Bone marrow (tissue), 2 donors: ENCODE data around the gene TMUB1.

Experiments used
- DNase-seq, 2 donors: peaks; one replicate each; lab custom pipeline; 2025; lab: John Stamatoyannopoulos, UW

Gene TMUB1

DNA sequence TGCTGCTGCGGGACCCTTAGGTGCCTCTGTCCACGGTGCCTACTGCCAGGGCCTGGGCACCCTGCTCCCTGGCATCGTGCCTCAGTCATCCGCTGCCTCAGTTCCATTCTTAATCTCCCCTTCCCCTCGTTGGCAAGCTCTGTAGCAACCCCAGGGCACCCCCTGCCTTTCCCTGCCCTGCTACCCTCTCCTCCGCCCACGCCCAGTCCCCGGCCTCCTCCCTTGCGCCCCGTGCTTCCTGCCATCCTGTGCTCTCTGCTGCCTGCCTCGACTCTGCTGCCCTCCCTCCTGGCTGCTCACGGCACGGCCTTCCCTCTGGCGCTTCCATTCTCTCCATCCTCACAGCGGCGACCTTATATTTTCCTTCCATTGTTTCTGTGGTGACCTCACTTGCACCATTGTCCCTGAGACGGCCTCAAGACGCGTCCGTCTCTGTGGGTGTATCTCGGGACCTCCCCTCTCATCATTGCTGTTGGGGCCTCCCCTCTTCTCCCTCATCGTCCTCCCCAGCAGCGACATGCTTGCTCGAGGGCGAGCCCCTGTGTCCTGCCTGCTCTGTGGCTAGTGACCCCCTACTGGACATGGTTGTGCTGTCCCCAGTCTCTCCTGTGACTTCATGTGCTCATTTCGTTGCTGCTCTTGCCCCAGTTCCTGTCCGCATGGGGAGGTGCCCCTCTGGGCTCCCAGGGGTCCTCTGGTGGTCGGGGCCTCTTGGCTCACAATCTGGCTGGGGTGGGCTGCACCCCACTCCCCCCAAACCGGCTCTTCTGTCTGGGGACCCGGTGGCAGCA is 38.3 kb upstream of the TMUB1 start:
- DNase-seq = no peak

DNA sequence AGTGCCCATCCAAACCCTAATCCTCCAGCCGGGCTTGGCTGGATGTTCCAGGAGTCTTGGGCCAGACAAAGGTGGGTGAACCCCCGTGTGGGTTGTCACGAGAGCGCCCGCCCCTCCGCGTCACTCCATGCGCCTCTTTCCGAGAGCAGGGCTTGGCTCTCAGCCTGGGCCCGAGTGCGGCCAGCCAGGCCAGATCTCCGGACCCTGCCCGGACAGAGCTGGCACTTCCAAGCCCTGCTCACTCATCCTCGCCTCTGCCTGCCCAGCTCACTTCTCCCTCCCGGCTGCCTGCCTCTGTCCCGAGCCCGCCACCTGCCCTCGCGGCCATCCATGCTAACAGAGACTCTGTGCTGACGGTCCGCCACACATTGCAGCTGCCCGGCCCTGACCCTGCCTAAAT is 37.6 kb upstream of the TMUB1 start:
- DNase-seq = no peak

DNA sequence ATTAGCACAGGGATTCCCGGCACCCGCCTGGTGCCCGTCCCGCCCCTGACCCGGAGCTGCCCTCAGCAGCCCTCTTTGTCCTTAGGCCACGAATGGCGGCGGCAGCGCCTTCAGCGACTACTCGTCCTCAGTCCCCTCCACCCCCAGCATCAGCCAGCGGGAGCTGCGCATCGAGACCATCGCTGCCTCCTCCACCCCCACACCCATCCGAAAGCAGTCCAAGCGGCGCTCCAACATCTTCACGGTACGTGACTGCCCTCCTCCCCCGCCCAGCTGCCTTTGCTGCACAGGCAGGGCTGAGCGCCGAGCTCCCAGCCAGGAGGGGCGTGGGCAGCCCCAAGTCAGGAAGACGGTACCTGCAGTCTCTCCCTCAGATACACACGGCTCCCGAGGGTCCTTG is 36.6 kb upstream of the TMUB1 start:
- no peak for DNase-seq

DNA sequence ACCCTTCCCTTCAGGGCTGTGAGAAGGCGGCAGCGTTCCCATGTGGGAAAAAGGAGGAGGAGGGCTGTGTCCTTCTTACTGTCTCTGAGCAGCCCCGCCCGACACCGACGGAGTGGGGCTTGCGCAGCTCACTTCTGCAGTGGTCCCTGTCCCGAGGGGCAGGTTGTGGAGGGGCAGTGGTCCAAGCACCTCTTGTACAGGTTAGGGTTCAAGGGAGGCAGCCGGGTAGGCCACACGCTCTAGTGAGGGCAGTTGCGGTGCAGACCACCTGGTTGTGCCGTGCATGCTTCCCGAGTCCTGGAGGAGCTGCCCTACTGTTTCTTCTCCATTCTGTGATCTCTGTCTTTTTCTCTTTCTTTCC is 35.7 kb upstream of the TMUB1 start:
- DNase-seq = no peak

DNA sequence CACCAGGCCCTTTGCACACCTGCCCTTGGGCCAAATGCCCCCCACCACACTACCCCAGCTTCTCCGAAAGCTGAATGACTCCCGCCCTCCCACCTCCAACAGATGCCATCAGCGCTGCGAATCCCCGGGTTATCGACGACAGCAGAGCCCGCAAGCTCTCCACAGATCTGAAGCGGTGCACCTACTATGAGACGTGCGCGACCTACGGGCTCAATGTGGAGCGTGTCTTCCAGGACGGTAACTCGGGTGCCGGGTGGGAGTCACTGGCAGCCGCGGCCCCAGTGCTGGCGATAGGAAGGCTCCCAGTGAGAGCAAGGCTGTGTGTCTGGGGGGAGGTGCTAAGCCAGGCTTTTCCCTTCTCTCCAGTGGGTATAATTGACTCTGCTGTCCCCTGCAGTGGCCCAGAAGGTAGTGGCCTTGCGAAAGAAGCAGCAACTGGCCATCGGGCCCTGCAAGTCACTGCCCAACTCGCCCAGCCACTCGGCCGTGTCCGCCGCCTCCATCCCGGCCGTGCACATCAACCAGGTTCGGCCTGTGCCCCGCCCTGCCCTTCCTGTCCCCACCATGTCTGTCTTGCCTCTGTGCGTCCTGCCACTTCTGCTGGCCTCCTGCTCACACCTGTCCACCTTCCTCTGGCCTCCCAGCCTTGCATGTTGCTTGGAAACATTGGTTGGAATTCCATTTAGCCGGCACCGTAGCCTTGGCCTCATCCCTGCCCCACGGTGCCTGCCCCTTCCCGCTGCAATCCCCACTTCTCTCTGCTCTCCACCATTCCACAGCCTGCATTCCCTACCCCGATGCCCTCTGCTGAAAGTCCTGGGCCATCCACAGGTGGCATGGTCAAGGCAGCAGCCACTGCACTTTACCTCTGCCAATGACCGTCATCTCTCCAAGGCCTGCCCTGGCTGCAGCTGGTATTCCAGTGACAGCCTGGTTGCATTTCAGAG is 35.1 kb upstream of the TMUB1 start:
- DNase-seq = no peak

DNA sequence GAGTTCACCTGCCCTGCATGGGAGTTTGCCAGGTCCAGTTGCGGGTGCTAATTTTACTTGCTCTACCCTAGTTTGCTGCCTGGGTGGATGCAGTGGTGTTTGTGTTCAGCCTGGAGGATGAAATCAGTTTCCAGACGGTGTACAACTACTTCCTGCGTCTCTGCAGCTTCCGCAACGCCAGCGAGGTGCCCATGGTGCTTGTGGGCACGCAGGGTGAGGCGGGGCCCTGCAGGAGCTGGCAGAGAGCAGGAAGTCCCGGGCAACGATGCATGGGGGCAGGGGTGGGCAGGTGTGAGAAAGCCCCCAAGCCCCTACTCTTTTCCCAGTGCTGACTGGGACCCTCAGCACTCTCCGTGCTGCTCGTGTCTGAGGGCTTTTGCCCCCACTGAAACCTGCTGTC is 34.3 kb upstream of the TMUB1 start:
- DNase-seq = no peak

DNA sequence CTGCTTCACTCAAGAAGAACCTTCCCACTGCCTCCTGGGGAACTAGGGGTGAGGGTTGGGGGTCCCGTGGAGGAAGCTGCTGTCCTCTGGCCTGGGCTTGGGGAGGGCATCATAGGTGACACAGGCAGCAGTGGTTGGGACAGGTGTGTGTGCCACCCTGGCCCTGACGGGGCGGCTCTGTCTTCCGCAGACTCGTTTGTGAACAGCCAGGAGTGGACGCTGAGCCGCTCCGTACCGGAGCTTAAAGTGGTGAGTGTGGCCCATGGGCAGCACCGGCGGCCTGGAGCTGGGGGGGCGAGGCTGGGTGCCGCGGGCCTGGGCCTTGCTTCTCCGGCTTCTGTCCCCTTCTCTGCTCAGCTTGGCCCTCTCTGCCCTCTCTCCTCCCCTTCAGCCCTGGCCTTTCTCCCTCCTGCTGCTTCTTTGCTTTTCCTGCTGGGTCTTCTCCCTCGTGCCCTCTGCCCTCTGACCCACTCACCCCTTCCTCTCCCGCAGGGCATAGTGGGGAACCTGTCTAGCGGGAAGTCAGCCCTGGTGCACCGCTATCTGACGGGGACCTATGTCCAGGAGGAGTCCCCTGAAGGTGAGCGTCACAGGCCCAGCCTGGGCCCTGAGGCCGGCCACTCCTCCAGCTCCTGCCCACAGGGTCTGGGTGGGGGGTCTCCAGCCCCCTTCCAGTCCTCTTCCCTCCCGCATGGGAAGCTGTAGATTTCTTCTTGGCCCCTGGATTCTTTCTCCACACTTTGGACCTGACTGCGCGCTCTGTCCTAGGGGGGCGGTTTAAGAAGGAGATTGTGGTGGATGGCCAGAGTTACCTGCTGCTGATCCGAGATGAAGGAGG is 33.5 kb upstream of the TMUB1 start:
- DNase-seq = no peak

DNA sequence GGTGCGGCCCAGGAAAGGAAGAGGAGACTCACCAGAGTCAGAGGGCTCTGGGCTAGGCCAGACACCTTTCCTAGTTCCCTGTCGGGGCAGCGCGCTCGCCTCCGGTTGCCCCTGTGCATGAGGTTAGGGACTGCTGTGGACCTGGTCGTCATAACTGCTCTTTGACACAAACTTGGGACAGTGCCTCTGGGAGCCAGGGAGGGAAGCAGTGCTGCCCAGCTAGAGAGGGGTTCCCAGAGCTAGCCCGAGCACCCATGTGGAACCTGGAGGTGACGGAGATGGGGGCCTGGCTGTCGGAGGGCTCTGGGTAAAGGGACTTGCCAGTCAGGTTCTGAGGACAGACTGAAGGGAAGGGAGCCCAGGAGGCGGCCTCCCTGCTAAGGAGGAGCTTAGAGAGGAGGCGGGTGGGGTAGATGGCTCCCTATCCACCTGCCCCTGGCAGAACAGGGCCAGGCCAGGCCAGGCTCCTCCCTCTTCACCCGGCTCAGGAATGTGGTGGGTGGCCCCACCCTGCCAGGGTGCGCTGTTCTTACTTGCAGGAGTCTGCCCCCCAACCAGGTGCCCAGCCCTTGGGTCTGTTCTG is 32.6 kb upstream of the TMUB1 start:
- no peak for DNase-seq

DNA sequence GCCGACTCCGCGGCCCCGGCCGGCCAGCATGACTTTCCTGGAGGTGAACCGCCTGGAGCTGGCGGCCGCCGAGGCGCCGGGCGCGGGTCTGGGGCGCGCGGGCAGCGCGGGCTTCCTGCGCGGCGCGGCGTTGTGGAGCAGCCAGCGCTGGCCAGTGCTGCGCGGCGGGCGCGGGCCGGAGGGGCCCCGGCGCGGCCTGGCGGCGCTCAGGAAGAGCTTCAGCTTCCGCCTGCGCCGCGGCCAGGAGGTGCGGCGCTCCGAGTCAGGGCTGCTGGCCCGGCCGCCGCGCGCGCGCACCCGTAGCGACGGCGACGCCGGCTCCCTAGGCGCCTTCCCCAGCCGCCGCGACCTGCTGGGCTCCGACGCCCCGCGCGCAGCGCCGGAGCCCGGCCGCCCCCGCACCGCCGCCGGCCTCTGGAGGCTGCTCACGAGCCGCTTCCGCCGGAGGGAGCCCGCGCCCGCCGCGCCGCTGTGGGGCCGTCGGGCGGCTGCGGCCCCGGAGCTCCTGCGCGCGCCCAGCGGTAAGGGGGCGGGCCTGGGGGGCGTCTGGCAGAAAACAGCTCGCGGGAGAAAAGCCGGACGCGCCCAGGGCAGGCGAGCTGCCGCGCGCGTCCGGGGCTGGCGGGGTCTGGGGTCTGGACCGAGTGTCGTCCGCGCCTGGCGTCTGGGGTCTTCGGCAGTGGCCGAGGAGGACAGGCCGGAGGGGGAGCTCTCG is 32.0 kb upstream of the TMUB1 start:
- no peak for DNase-seq

DNA sequence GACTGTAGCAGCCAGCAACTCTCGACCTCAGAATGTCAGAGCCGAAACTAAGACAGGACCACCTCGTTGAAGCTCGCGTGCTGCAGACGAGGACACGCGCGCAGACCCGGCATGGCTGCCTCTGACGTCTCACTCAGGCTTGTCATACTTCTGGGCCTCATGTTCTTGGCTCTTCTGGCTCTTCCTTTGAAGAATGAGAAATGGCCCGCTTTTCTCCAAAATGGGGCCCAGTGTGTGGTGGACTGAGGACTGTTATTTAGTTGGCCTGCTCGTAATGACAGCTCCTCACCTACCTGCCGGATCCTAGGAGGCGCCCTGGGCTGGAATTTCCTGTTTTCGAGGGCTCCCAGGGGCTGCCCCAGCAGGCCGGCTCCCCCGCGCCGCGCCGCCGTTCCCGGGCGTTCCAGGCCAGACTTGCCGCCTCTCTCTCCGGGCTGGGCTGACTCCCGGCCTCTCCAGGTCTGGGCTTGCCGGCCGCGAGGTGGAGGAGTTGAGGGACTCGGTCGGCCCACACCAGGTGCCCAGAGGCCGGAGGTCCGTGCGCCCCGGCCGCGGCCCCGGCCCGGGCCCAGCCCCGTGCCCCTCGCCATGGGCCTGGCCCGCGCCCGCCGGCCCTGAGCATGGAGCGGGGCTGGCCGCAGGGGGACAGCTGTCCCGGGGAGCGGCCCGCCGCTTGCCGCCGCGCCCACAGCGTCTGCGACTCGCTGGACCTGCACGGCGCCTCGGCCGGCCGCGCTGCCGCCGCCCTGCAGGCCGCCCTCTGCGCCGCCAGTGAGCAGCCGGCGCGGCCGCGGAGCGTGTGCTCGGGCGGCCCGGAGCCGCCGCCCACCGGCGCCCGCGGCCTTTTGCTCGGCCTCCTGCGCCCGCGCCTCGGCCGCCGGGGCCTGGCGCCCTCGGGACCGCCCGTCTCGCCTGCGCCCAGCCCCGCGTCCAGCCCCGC is 31.1 kb upstream of the TMUB1 start:
- no peak for DNase-seq

DNA sequence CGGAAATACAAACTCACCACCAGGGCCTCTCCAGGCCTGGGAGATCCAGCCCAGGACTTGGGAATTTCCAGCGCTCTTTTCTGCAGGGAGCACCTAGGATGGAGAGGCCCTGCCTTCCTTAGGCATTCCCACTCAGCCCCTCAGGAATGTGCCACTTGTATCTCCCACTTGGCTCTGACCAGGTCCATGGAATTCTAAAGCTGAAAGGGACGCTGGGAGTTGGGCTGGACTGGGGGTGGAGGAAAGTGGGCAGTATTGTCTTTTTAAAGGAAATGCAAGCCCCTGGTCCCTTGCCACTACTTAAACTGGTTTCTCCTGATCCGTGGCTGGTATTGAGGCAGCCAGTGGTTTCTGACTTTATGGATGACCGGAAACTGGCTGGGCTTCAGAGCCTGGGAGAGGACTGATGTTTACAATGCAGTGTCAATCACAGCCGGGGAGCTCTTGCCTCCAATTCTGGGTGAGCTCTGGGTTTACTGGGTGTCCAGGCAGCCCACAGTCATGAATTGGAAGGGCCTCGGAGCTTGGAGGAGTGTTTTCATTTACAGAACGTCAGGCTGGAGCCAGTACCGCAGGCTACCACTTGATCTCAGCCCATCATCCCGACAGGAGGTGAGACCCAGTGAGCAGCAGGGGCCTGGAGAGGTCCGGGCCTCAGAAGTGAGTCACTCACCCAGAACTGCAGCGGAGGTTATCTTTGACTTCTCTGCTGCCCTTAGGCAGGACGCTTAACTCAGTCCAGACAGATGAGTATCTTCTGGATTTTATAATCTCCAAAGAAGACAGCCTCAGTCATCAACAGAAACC is 30.3 kb upstream of the TMUB1 start:
- no peak for DNase-seq

DNA sequence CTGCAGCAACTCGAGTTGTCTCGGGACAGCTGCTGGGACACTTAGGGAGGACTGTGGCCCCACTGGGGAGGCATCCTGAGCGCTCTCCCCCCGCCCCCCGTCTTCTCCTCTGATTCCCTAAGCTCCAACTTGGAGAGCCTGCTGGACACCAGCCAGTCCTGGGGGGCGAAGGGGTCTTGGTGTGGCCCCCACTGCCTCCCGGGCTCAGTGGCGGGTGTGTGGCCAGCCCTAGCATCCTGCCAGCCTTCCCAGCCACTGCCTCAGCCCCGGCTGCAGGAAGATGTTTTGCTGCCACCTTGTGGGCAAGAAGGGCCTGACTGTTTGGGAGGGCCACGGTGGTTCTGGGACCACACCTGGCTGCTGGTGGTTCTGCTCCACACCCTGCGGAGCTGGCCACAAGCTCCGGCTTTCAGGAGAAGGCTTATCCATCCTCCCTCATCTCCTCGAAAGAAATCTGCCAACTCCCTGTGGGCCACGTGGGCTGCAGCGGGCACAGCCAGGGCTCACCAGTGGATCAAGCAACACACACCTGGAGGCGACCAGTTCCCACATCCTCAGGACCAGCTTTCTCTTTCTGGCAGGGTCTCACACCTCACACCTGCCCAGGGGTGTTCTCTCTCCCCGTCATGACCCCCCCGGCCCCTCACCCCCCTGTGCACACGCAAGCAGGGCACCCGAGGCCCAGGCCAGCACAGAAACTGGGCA is 27.8 kb upstream of the TMUB1 start:
- DNase-seq = peak; percentile 22 to 48

DNA sequence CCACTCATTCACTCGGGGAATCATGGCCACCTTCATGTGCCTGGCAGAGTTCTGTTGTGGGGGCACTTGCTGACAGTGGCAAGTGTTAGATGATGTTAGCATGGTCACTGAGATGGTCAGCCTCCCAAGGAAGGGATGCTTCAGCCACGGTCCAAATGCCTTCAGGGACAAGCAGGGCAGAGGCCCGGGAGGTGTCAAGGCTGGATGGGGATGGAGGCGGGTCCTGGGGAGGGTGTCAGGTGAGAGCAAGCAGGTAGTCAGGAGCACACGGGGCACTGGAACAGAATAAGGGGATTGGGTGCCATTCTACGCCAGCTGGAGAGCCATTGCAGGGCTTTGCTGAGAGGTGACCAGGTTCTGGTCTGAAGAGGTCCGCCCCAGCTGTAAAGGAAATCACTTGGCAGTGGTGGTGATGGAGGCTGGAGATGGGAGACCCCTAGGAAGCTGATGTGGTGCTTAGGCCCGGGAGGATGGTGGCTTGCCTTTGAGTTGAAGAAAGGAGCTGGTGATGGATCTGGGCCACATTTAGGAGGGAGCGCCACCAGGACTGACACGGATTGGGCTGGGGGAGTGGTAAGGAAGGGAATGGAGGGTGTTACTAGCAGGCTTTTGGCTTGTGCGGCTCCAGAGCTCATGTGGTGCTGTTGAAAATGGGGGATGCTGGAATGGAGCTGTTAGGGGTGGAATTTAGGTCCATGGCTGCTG is 27.1 kb upstream of the TMUB1 start:
- no peak for DNase-seq

DNA sequence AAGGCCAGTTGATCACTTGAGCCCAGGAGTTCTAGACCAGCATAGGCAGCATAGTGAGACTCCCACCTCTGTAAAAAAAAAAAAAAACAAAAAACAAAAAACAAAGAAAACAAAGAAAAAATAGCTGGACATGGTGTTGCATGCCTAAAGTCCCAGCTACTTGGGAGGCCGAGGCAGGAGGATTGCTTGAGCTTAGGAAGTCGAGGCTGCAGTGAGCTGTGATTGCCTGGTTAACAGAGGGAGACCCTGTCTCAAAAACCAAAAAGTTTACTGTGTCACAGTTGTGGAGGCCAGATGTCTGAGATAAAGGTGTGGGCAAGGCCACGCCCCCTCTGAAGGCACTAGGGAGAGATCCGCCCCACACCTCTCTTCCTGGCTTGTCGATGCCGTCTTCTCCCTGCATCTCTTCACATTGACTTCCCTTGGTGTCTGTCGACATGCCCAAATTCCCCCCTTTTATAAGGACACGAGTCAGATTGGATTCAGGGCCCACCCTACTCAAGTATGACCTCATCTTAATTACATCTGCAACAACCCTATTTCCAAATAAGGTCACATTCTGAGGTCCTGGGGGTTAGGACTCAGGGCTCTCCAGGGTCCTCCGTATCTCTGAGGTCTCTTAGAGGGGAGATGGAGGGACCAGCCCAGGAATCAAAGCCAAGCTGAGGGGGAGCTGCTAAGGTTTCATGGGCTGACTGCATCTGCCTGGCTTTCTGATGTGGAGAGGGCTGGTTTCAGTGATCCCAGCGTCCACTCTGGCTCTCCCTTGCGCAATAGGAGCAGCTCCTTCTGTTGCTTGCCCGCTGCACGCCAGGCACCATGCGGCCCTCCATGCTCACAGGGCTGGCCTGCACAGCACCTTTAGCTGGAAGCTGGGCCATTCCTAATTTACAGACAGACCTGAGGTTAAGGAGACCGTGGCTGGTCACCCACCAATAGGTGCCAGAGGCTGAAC is 26.1 kb upstream of the TMUB1 start:
- no peak for DNase-seq

DNA sequence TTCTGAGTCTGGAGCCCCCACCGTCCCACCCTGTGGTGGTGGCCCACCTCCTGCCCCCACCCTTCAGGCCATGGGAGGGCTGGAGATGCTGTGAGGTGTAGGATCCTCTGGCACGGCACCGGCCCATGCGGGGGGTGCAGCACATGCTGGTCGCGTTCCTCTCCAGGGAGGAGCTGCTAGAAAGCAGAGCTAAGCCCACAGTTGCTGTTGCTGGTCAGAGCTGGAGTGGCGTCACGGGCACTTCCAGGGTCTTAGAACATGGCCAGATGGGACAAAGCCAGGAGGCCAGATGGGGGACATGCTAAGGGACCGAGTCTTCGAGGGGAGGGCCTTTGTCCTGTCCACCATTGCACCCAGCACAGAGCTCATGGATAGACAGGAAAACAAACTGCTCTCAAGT is 24.6 kb upstream of the TMUB1 start:
- no peak for DNase-seq

DNA sequence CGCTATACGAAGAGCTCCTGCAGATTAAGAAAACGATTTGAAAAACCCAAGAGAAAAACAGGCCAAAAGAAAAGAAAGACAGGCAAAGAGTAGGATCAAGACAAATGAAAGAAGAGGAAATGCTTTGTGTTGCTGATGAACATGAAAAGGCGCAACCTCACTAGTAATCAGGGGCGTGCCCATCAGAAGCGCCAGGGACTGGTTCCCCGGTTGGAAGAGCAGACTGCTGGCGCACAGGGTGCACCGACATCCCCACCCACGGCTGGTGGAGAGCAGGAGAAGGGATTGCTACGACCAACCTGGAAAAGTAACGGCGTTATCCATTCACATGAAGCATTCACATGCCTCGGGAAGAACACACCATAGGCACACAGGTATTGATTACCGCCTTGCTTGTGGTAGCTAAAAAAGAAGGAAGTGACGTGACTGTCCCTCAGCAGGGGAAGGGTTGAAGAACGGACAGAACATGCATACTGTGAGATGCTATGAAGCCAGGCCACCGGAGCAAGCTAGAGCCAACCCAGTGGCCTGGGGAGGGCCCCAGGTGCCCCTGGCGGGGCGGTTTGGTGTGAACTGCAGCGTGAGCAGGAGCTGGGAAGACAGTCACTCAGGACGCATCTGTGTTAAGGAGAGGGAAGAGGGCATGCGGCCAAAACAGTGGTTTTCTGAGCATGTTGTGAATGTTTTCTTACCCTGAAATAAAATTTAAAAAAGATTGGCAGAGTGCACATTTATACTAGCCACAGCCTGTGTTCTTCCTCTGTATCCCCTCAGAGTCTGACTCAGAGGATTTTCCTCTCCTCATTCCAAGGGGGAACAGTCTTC is 21.3 kb upstream of the TMUB1 start:
- DNase-seq = no peak
